RKO (cell line): ENCODE measurements around the gene MPST.
"Not testable (repeated sequence)": the region's sequence is repeated elsewhere in the genome, so short reads cannot be mapped to it uniquely, and the experiment has no call there.

Experiments
- DNase-seq: peaks from one replicate; pipeline ENCODE4 v3.0.0-alpha.2; 2016; ENCODE audit warnings: low spot score

Gene MPST

GRCh38 chr22:37060801-37061610 is 41.5 kb downstream of the MPST start:
- DNase-seq: no peak

GRCh38 chr22:37061611-37062375 is 42.3 kb downstream of the MPST start:
- no peak for DNase-seq

GRCh38 chr22:37062376-37062675 is 42.8 kb downstream of the MPST start:
- no peak for DNase-seq

GRCh38 chr22:37062702-37063381 is 43.3 kb downstream of the MPST start:
- DNase-seq: no peak

GRCh38 chr22:37063431-37064420 is 44.2 kb downstream of the MPST start:
- DNase-seq: no peak

- DNase-seq: no peak
Observed at GRCh38 chr22:37064553-37064952, 45.0 kb downstream of the MPST start.

GRCh38 chr22:37065180-37065579 is 45.6 kb downstream of the MPST start:
- no peak for DNase-seq

GRCh38 chr22:37065961-37066360 is 46.4 kb downstream of the MPST start:
- no peak for DNase-seq

- DNase-seq: no peak
Observed at GRCh38 chr22:37067428-37067827, 47.9 kb downstream of the MPST start.

GRCh38 chr22:37068859-37069258 is 49.3 kb downstream of the MPST start:
- DNase-seq: no peak

GRCh38 chr22:37069319-37069718 is 49.8 kb downstream of the MPST start:
- DNase-seq: no peak

- DNase-seq: no peak
Observed at GRCh38 chr22:37069719-37070118, 50.2 kb downstream of the MPST start.

GRCh38 chr22:37070334-37070733 is 50.8 kb downstream of the MPST start:
- no peak for DNase-seq

GRCh38 chr22:37070744-37071143 is 51.2 kb downstream of the MPST start:
- DNase-seq: no peak

- DNase-seq: not testable (repeated sequence)
Observed at GRCh38 chr22:37071850-37072592, 52.5 kb downstream of the MPST start.

- DNase-seq: no peak
Observed at GRCh38 chr22:37072673-37073072, 53.1 kb downstream of the MPST start.

- no peak for DNase-seq
Observed at GRCh38 chr22:37074537-37074936, 55.0 kb downstream of the MPST start.

GRCh38 chr22:37075046-37075445 is 55.5 kb downstream of the MPST start:
- DNase-seq: no peak

GRCh38 chr22:37075822-37076433 is 56.4 kb downstream of the MPST start:
- no peak for DNase-seq

GRCh38 chr22:37077802-37078448 is 58.4 kb downstream of the MPST start:
- peak; percentile 36 for DNase-seq
